Type B pancreatic cell (in vitro differentiated cells): ENCODE results near the gene TMEM69. TPM values are rescaled to one million over a fixed set of nuclear protein-coding genes. Genes with fewer than 3 reads are reported as not detected.
"Not testable (repeated sequence)": the region's sequence is repeated elsewhere in the genome, so short reads cannot be mapped to it uniquely, and the experiment has no call there.

Experiments used
- DNase-seq: peaks from one replicate; pipeline ENCODE4 v3.0.0; 2021; ENCODE audit warnings: mixed read lengths; ENCODE audit not compliant: unreplicated experiment; ENCODE audit errors: extremely low spot score
- H3K27ac Mint-ChIP-seq: 2 replicates; pipeline ENCODE4 v1.8.0; 2021; ENCODE audit warnings: mild to moderate bottlenecking, mixed read lengths
- H3K27me3 Mint-ChIP-seq: 2 replicates; pipeline ENCODE4 v1.8.0; 2021; ENCODE audit warnings: mixed read lengths
- H3K36me3 Mint-ChIP-seq: 2 replicates; pipeline ENCODE4 v1.8.0; 2021; ENCODE audit warnings: mixed read lengths
- H3K4me1 Mint-ChIP-seq: one replicate; pipeline ENCODE4 v1.8.0; 2021; ENCODE audit warnings: mixed read lengths; ENCODE audit not compliant: unreplicated experiment
- H3K4me3 Mint-ChIP-seq: 2 replicates; pipeline ENCODE4 v1.8.0; 2021; ENCODE audit warnings: mild to moderate bottlenecking, mixed read lengths
- H3K9me3 Mint-ChIP-seq: 2 replicates; pipeline ENCODE4 v1.8.0; 2021; ENCODE audit warnings: mixed read lengths
- CTCF ChIP-seq: fragments of 200-600 bp; sonication (generic); conservative IDR thresholded peaks from 2 replicates; pipeline ENCODE4 v1.5.0; 2021; ENCODE audit warnings: antibody characterized with exemption, mild to moderate bottlenecking
- total RNA-seq: library from RNA; stranded (reverse); gene quantifications from 2 replicates; pipeline ENCODE4 v1.2.1, GENCODE V29; 2021; ENCODE audit warnings: low replicate concordance

The TMEM69 gene
- total RNA-seq, 1 donor from 2014 or later, result 26.0 TPM

- Mint-ChIP-seq H3K9me3 (no peaks in the 10 kb centered on the region), H3K4me3 (no peak overlapping the region), H3K4me1 (no peaks in the 10 kb centered on the region), H3K27me3 (no peaks in the 10 kb centered on the region), H3K36me3 (peaks cover 10% of the 10 kb centered on the region), H3K27ac (no peak overlapping the region)
- TF ChIP-seq CTCF, result no peak
- DNase-seq, result no peak
Observed at GRCh38 chr1:45716700-45717099, 28.7 kb downstream of the TMEM69 start.

GRCh38 chr1:45717386-45717785 is 29.4 kb downstream of the TMEM69 start:
- H3K9me3 Mint-ChIP-seq, H3K36me3 Mint-ChIP-seq, H3K4me1 Mint-ChIP-seq, H3K27me3 Mint-ChIP-seq, H3K4me3 Mint-ChIP-seq, H3K27ac Mint-ChIP-seq, DNase-seq: not testable (repeated sequence)

DNA sequence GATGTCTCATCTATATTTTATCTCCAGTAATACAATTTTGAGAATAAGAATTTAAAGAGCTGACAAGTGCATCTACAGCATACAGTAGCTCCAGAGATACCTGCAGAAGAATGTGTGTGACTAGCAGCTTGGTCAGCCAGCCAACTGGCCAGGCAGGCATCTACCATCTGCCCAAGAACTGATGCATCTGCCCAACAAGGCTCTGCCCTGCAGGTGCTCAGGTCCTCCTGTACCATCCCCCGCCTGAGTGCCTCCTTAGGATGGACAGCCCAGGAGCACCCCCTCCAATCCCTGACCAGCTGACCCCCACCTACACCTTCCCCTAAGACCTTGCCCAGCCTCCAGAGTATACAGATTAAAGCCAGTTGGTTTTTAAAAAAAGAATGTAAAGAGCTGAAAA is 30.3 kb downstream of the TMEM69 start:
- no peaks in the 10 kb centered on the region for H3K27me3 Mint-ChIP-seq
- H3K4me3 Mint-ChIP-seq, result no peak overlapping the region
- no peak overlapping the region for H3K27ac Mint-ChIP-seq
- H3K9me3 Mint-ChIP-seq, result no peaks in the 10 kb centered on the region
- H3K4me1 Mint-ChIP-seq, result no peaks in the 10 kb centered on the region
- peaks cover 13% of the 10 kb centered on the region for H3K36me3 Mint-ChIP-seq
- TF ChIP-seq CTCF, result no peak
- no peak for DNase-seq

GRCh38 chr1:45721207-45721606 is 33.2 kb downstream of the TMEM69 start:
- Mint-ChIP-seq H3K9me3 (no peaks in the 10 kb centered on the region), H3K27me3 (no peaks in the 10 kb centered on the region), H3K36me3 (peaks cover 5% of the 10 kb centered on the region), H3K27ac (no peak overlapping the region), H3K4me3 (no peak overlapping the region), H3K4me1 (no peaks in the 10 kb centered on the region)
- no peak for TF ChIP-seq CTCF
- DNase-seq, result no peak

DNA sequence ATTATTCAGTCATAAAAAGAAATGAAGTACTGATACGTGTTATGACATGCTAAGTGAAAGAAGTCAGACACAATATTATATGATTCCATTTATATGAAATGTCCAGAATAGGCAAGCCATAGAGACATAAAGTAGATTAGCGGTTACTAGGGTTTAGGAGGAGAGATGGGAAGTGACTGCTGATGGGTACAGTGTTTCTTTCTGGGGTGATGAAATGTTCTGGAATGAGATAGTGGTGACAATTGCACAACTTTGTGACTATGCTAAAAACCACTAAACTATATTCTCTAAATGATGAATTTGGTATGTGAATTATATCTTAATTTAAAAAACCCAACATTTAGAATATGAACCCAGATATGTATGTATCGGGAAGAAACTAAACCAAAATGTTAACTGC is 34.8 kb downstream of the TMEM69 start:
- Mint-ChIP-seq H3K27ac (no peak overlapping the region), H3K36me3 (peaks cover 5% of the 10 kb centered on the region), H3K27me3 (no peaks in the 10 kb centered on the region), H3K9me3 (no peaks in the 10 kb centered on the region), H3K4me1 (no peaks in the 10 kb centered on the region), H3K4me3 (no peak overlapping the region)
- no peak for DNase-seq
- no peak for TF ChIP-seq CTCF

DNA sequence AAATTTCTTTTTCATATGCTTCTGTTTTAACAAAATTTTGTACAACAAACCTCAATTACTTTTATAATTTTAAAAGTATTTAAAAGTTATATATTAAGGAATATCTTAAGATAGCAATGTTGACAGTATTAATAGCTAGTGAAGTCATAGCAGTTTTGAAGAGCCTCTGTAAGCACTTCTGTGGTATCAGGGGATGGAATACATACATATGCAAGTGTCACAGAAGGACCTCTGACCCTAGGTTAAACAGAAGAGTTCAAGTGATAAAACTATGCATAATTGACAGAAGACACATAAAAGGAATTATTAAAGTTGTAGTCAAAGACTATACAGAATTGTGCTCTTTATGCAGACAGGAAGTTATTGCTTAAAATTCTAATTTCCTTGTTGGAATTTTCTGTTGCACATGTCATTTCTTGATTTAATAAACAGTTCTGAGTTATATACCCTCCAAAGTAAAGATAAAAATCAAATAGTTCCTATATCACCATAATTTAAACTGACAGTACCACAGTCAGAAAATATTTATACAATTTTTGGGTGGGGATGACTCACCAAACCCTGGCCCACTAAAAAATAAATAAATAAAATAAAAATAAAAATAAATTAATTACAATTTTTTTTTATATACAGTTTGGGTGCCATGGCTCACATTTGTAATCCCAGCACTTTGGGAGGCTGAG is 35.4 kb downstream of the TMEM69 start:
- DNase-seq, result no peak
- peaks cover 5% of the 10 kb centered on the region for H3K36me3 Mint-ChIP-seq
- TF ChIP-seq CTCF, result no peak
- H3K27ac Mint-ChIP-seq, result no peak overlapping the region
- H3K4me3 Mint-ChIP-seq, result no peak overlapping the region
- H3K4me1 Mint-ChIP-seq, result no peaks in the 10 kb centered on the region
- H3K27me3 Mint-ChIP-seq, result no peaks in the 10 kb centered on the region
- H3K9me3 Mint-ChIP-seq, result no peaks in the 10 kb centered on the region

DNA sequence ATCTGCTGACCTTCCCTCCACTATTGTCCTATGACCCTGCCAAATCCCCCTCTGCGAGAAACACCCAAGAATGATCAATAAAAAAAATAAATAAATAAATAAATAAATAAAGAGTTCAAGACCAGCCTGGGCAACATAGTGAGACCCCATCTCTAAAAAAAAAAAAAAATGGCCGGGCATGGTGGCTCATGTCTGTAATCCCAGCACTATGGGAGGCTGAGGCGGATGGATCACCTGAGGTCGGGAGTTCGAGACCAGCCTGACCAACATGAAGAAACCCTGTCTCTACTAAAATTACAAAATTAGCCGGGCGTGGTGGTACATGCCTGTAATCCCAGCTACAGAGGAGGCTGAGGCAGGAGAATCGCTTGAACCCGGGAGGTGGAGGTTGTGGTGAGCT is 38.0 kb downstream of the TMEM69 start:
- H3K27ac Mint-ChIP-seq, H3K4me1 Mint-ChIP-seq, DNase-seq, H3K9me3 Mint-ChIP-seq, H3K27me3 Mint-ChIP-seq, H3K4me3 Mint-ChIP-seq, H3K36me3 Mint-ChIP-seq: not testable (repeated sequence)
